HG02943 (cell line): ENCODE results near the gene CRLF3.
"Not testable (repeated sequence)": the region's sequence is repeated elsewhere in the genome, so short reads cannot be mapped to it uniquely, and the experiment has no call there.

ENCODE experiments used
- ATAC-seq: cut with Tn5 transposase; IDR thresholded peaks from one replicate; pipeline ENCODE4 v1.9.1; 2021; ENCODE audit warnings: mild to moderate bottlenecking, low read depth, moderate library complexity; ENCODE audit not compliant: unreplicated experiment

CRLF3 gene

GRCh38 chr17:30824356-30825145 lies at the start of gene CRLF3:
Gene CRLF3, minus strand, starts transcription at chr17:30824692. Its CDS starts 41 bp downstream, at chr17:30824651.
- ATAC-seq = peak; percentile 69

GRCh38 chr17:30869005-30869404 lies 44.5 kb upstream of the CRLF3 start:
- no peak for ATAC-seq

GRCh38 chr17:30864636-30865035 lies 40.1 kb upstream of the CRLF3 start:
- ATAC-seq = no peak

- no peak for ATAC-seq
Measured at GRCh38 chr17:30858556-30859250, 34.2 kb upstream of the CRLF3 start.

GRCh38 chr17:30854146-30854545 lies 29.7 kb upstream of the CRLF3 start:
- ATAC-seq = no peak

GRCh38 chr17:30848021-30848420 lies 23.5 kb upstream of the CRLF3 start:
- ATAC-seq = no peak

- ATAC-seq = no peak
Measured at GRCh38 chr17:30840771-30841170, 16.3 kb upstream of the CRLF3 start.

- no peak for ATAC-seq
Measured at GRCh38 chr17:30838202-30838807, 13.8 kb upstream of the CRLF3 start.

- ATAC-seq = no peak
Measured at GRCh38 chr17:30832438-30833124, 8.1 kb upstream of the CRLF3 start.

GRCh38 chr17:30831663-30832437 lies 7.4 kb upstream of the CRLF3 start, which contains the start of gene ATAD5:
Gene ATAD5, plus strand, starts transcription at chr17:30831966. Its CDS starts 382 bp downstream, at chr17:30832348.
- no peak for ATAC-seq

- no peak for ATAC-seq
Measured at GRCh38 chr17:30831257-30831656, 6.8 kb upstream of the CRLF3 start.

- ATAC-seq = no peak
Measured at GRCh38 chr17:30829022-30829421, 4.5 kb upstream of the CRLF3 start.

- ATAC-seq = no peak
Measured at GRCh38 chr17:30827082-30827481, 2.6 kb upstream of the CRLF3 start.

- no peak for ATAC-seq
Measured at GRCh38 chr17:30824002-30824355, 513 bp downstream of the CRLF3 start.

- no peak for ATAC-seq
Measured at GRCh38 chr17:30823421-30823820, 1.1 kb downstream of the CRLF3 start.

- ATAC-seq = not testable (repeated sequence)
Measured at GRCh38 chr17:30822919-30823318, 1.6 kb downstream of the CRLF3 start.

- no peak for ATAC-seq
Measured at GRCh38 chr17:30821871-30822723, 2.4 kb downstream of the CRLF3 start.

GRCh38 chr17:30819971-30820705 lies 4.4 kb downstream of the CRLF3 start:
- ATAC-seq = no peak

GRCh38 chr17:30816165-30816564 lies 8.3 kb downstream of the CRLF3 start:
- no peak for ATAC-seq
